Osteocyte (in vitro differentiated cells): ENCODE measurements around the gene TLX1. TPM values are rescaled to one million over a fixed set of nuclear protein-coding genes. Genes with fewer than 3 reads are reported as not detected.

ENCODE experiments used
- DNase-seq: peaks from one replicate; pipeline ENCODE4 v3.0.0; 2021; ENCODE audit warnings: mixed read lengths; ENCODE audit not compliant: unreplicated experiment; ENCODE audit errors: extremely low spot score
- H3K27ac Mint-ChIP-seq: one replicate; pipeline ENCODE4 v1.8.0; 2021; ENCODE audit warnings: mild to moderate bottlenecking, mixed read lengths; ENCODE audit not compliant: unreplicated experiment
- H3K27me3 Mint-ChIP-seq: one replicate; pipeline ENCODE4 v1.8.0; 2021; ENCODE audit warnings: mixed read lengths; ENCODE audit not compliant: unreplicated experiment
- H3K36me3 Mint-ChIP-seq: one replicate; pipeline ENCODE4 v1.8.0; 2021; ENCODE audit warnings: mixed read lengths; ENCODE audit not compliant: unreplicated experiment
- H3K4me1 Mint-ChIP-seq: one replicate; pipeline ENCODE4 v1.8.0; 2021; ENCODE audit warnings: mixed read lengths; ENCODE audit not compliant: unreplicated experiment
- H3K4me3 Mint-ChIP-seq: one replicate; pipeline ENCODE4 v1.8.0; 2021; ENCODE audit warnings: mild to moderate bottlenecking, moderate library complexity, mixed read lengths; ENCODE audit not compliant: unreplicated experiment
- H3K9me3 Mint-ChIP-seq: one replicate; pipeline ENCODE4 v1.8.0; 2021; ENCODE audit warnings: mixed read lengths; ENCODE audit not compliant: unreplicated experiment
- total RNA-seq: library from RNA; stranded (reverse); gene quantifications from 2 replicates; pipeline ENCODE4 v1.2.1, GENCODE V29; 2021
- TF ChIP-seq, protein P1 (sequence below): fragments of 200-600 bp; sonication (generic); IDR thresholded peaks from 2 replicates; pipeline ENCODE4 v1.5.0; 2021; ENCODE audit warnings: antibody characterized with exemption, mild to moderate bottlenecking, moderate library complexity

Gene TLX1
- total RNA-seq, 1 donor from 2014 or later, result not detected

DNA sequence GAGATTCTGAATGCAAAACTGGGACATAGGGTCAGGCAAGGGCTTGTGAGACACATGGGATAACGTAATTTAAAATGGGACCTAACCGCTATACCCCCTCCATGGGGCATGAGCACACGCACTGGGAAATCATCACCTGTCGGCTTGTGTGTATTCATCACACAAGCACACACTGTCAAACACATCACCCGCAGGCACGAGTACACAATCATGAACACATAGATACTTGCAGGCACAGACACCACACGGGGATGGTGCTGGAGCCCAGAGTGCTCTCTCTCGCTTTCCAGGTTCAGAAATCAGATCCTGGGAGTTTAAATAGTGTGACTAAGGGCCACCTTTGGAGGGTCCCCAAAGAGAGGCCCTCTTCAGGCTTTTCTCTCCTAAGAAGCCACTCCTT is 19.6 kb upstream of the TLX1 start:
- no peak overlapping the region for H3K4me3 Mint-ChIP-seq
- no peaks in the 10 kb centered on the region for H3K9me3 Mint-ChIP-seq
- TF ChIP-seq, protein P1, sequence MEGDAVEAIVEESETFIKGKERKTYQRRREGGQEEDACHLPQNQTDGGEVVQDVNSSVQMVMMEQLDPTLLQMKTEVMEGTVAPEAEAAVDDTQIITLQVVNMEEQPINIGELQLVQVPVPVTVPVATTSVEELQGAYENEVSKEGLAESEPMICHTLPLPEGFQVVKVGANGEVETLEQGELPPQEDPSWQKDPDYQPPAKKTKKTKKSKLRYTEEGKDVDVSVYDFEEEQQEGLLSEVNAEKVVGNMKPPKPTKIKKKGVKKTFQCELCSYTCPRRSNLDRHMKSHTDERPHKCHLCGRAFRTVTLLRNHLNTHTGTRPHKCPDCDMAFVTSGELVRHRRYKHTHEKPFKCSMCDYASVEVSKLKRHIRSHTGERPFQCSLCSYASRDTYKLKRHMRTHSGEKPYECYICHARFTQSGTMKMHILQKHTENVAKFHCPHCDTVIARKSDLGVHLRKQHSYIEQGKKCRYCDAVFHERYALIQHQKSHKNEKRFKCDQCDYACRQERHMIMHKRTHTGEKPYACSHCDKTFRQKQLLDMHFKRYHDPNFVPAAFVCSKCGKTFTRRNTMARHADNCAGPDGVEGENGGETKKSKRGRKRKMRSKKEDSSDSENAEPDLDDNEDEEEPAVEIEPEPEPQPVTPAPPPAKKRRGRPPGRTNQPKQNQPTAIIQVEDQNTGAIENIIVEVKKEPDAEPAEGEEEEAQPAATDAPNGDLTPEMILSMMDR, result no peak
- H3K27me3 Mint-ChIP-seq, result peaks cover 59% of the 10 kb centered on the region
- H3K27ac Mint-ChIP-seq, result no peak overlapping the region
- DNase-seq, result no peak
- H3K36me3 Mint-ChIP-seq, result no peaks in the 10 kb centered on the region
- H3K4me1 Mint-ChIP-seq, result no peaks in the 10 kb centered on the region

DNA sequence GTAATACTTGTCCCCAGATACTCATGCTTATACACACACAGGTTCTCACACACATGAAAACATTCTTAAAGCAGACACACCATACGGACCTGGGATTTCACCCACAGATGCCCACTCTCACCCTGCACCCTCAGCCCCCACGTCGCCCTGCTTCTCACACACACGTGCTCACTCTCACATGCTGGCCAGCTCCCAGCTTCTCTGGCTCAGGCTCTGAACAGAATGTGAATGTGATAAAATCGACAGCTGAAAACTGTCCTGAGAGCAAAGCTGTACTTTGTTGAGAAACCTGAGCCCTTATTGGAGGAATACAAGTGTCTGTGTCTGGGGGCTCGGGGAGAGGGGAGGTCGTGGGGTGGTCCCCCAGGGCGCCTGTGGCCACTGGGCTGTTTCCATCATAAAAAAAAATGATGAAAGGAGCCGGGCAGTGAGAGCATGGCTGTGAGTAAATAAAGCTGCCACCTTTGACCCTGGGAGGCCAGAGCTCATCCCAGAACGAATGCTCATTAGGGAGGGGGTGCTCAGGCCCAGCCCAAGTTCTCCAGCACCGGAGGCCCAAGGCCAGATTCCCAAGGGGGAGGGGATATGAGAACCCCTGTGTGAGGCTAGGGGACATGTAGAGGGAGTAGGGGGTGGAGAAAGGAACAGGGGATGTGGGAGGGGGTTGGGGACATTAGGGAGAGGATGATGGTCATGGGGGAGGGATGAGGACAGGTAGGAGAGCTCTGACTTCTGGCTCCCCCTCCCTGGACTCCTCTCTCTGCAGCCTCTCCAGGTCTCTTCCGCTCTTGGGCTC is 18.1 kb upstream of the TLX1 start:
- H3K9me3 Mint-ChIP-seq, result no peaks in the 10 kb centered on the region
- H3K27ac Mint-ChIP-seq, result no peak overlapping the region
- H3K27me3 Mint-ChIP-seq, result peaks cover 57% of the 10 kb centered on the region
- no peaks in the 10 kb centered on the region for H3K4me1 Mint-ChIP-seq
- TF ChIP-seq, protein P1, result no peak
- no peaks in the 10 kb centered on the region for H3K36me3 Mint-ChIP-seq
- H3K4me3 Mint-ChIP-seq, result no peak overlapping the region
- no peak for DNase-seq

GRCh38 chr10:101113890-101114403 is 17.2 kb upstream of the TLX1 start:
- H3K27me3 Mint-ChIP-seq, result peaks cover 61% of the 10 kb centered on the region
- H3K27ac Mint-ChIP-seq, result no peak overlapping the region

DNA sequence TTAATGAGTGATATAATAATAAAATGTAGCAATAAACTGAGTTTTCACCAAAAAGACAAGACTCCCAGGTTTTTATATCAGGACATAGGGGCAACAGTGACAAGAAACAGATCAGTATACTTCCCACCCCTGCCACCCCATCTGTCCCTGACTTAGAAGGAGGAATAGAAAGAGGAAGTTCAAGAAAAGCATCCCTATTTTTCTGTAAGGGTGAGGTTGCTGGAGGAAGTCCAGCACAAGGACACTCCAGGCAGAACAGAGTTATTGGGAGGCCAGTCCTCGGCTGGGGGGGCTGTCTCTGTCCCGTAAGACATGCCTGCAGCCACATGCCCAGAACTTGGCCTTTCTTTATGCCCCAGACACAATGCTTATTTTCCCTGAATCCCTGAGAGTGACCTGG is 16.5 kb upstream of the TLX1 start:
- H3K27me3 Mint-ChIP-seq, result peaks cover 62% of the 10 kb centered on the region
- no peak overlapping the region for H3K27ac Mint-ChIP-seq
- no peaks in the 10 kb centered on the region for H3K36me3 Mint-ChIP-seq
- H3K4me1 Mint-ChIP-seq, result no peaks in the 10 kb centered on the region
- H3K4me3 Mint-ChIP-seq, result no peak overlapping the region
- no peak for DNase-seq
- TF ChIP-seq, protein P1, result no peak
- H3K9me3 Mint-ChIP-seq, result no peaks in the 10 kb centered on the region

More at GRCh38 chr10:101113890-101114403, 17.2 kb upstream of the TLX1 start:
- Mint-ChIP-seq H3K36me3 (no peaks in the 10 kb centered on the region), H3K4me3 (no peak overlapping the region), H3K9me3 (no peaks in the 10 kb centered on the region), H3K4me1 (no peaks in the 10 kb centered on the region)
- no peak for DNase-seq
- TF ChIP-seq, protein P1, result no peak

DNA sequence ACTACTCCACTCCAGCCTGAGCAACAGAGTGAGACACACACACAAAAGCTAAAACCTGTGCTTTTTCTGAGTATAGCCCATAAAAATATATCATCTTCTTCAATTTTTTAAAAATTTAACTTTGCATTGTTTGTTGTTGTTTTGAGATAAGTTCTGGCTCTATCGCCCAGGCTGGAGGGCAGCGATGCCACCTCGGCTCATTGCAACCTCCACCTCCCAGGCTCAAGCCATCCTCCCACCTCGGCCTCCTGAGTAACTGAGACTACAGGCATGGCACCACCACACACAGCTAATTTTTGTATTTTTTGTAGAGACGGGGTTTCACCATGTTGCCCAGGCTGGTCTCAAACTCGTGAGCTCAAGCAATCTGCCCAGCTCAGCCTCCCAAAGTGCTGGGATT is 14.3 kb upstream of the TLX1 start:
- Mint-ChIP-seq H3K27ac (no peak overlapping the region), H3K36me3 (no peaks in the 10 kb centered on the region), H3K4me3 (no peak overlapping the region), H3K9me3 (no peaks in the 10 kb centered on the region), H3K27me3 (peaks cover 67% of the 10 kb centered on the region), H3K4me1 (no peaks in the 10 kb centered on the region)
- DNase-seq, result no peak
- TF ChIP-seq, protein P1, result no peak
